SU-DHL-6 (cell line): ENCODE results near the gene HYDIN.
"Not testable (repeated sequence)": the region's sequence is repeated elsewhere in the genome, so short reads cannot be mapped to it uniquely, and the experiment has no call there.

Source experiments
- CTCF ChIP-seq: fragments of 200-600 bp; sonication (generic); IDR thresholded peaks from one replicate; pipeline ENCODE4 v1.5.1; 2017; ENCODE audit warnings: antibody characterized with exemption, mild to moderate bottlenecking, low read length, moderate library complexity; ENCODE audit not compliant: insufficient read depth, poor library complexity, severe bottlenecking
- EZH2phosphoT487 ChIP-seq: fragments of 200-600 bp; sonication (generic), shearing (Covaris generic); conservative IDR thresholded peaks from 2 replicates; pipeline ENCODE4 v1.6.1; 2018; ENCODE audit warnings: mild to moderate bottlenecking, antibody characterized with exemption, low read length, moderate library complexity, mixed read lengths

GRCh38 chr16:70984675-70985074, 245.8 kb downstream of the HYDIN start:
- TF ChIP-seq CTCF, EZH2phosphoT487: not testable (repeated sequence)
